CD4-positive, CD25-positive, alpha-beta regulatory T cell (primary cell): ENCODE results near the gene TMPRSS11A. TPM values are rescaled to one million over a fixed set of nuclear protein-coding genes. Genes with fewer than 3 reads are reported as not detected.

Source experiments
- ATAC-seq, 2 donors: fragments of 150-1000 bp; cut with Tn5 transposase; one replicate each; pipeline ENCODE4 v1.10.0; 2021; ENCODE audit warnings: low read depth in 2 of 2, moderate number of reproducible peaks in 2 of 2, moderate library complexity in 1 of 2
- DNase-seq, 3 donors: peaks; one replicate each; pipeline versions ENCODE4 v3.0.0 to v3.0.0-alpha.2; 2012 to 2022; ENCODE audit warnings: mixed read lengths in 1 of 3
- H3K27ac ChIP-seq: one replicate; pipeline ENCODE4 v1.7.0; 2013; ENCODE audit warnings: mild to moderate bottlenecking, low read length; ENCODE audit not compliant: insufficient read depth, poor library complexity, severe bottlenecking
- H3K27me3 ChIP-seq: one replicate; pipeline ENCODE4 v1.7.0; 2013; ENCODE audit warnings: low read length; ENCODE audit not compliant: control insufficient read depth, insufficient read depth
- H3K36me3 ChIP-seq: one replicate; pipeline ENCODE4 v1.7.0; 2013; ENCODE audit warnings: mild to moderate bottlenecking, low read length, moderate library complexity; ENCODE audit not compliant: control insufficient read depth, insufficient read depth
- H3K4me1 ChIP-seq: 2 replicates; pipeline ENCODE4 v1.7.0; 2013; ENCODE audit warnings: mild to moderate bottlenecking, low read length; ENCODE audit not compliant: insufficient read depth, control insufficient read depth, poor library complexity, severe bottlenecking
- H3K4me3 ChIP-seq: one replicate; pipeline ENCODE4 v1.7.0; 2013; ENCODE audit warnings: low read depth, mild to moderate bottlenecking, low read length, moderate library complexity
- H3K9me3 ChIP-seq, 2 experiments: 1 replicate in 1 of 2; 2 replicates in 1 of 2; pipeline ENCODE4 v1.7.0; 2013; ENCODE audit warnings: low read length in 2 of 2, mild to moderate bottlenecking in 1 of 2, moderate library complexity in 1 of 2; ENCODE audit not compliant: control insufficient read depth in 2 of 2
- H3K27ac Mint-ChIP-seq, 3 donors: one replicate each; pipeline ENCODE4 v1.8.0; 2020 to 2022; ENCODE audit warnings: mild to moderate bottlenecking in 3 of 3, mixed read lengths in 3 of 3, moderate library complexity in 2 of 3
- H3K27me3 Mint-ChIP-seq: one replicate; pipeline ENCODE4 v1.8.0; 2022; ENCODE audit warnings: mild to moderate bottlenecking, mixed read lengths
- H3K36me3 Mint-ChIP-seq: one replicate; pipeline ENCODE4 v1.8.0; 2020; ENCODE audit warnings: mixed read lengths
- H3K4me1 Mint-ChIP-seq, 4 donors: one replicate each; pipeline ENCODE4 v1.8.0; 2020 to 2022; ENCODE audit warnings: mixed read lengths in 4 of 4, mild to moderate bottlenecking in 1 of 4
- H3K4me3 Mint-ChIP-seq, 4 donors: one replicate each; pipeline ENCODE4 v1.8.0; 2020 to 2022; ENCODE audit warnings: mild to moderate bottlenecking in 4 of 4, mixed read lengths in 4 of 4, moderate library complexity in 3 of 4
- H3K9me3 Mint-ChIP-seq, 7 donors: one replicate each; pipeline ENCODE4 v1.8.0; 2020 to 2022; ENCODE audit warnings: mixed read lengths in 7 of 7, mild to moderate bottlenecking in 3 of 7, moderate library complexity in 2 of 7
- polyA plus RNA-seq, 4 donors: library from polyadenylated mRNA; unstranded; fragments of 300-500 nt; fragmentation: Illumina TruSeq; gene quantifications; one replicate each; pipeline ENCODE4 v1.2.3, GENCODE V29; 2021
- total RNA-seq: library from RNA; stranded (reverse); gene quantifications from one replicate; pipeline ENCODE4 v1.2.3, GENCODE V29; 2022

TMPRSS11A gene
- total and polyA plus RNA-seq, 5 donors from 2014 or later: not detected

DNA sequence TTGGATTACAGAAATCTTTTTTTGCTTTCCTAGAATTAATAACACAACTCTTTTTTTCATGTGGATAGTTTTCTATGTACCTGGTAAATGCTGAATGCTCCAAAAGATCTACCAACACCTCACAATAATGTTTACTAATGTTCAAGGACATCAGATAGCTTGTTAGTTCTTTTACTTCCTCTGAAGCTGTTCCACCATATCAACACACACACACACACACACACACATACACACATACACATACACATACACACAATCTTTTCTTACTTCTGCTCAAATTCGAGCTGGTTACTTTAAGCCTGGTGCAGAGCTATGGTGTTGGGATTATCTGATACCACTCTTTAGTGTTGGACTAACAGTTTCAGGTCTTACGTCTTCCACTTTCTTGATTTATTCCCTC lies 51.2 kb downstream of the TMPRSS11A start:
- no peak for DNase-seq
- no peaks in the 10 kb centered on the region for H3K36me3 Mint-ChIP-seq
- no peak overlapping the region for H3K4me3 Mint-ChIP-seq
- no peak overlapping the region for H3K4me3 ChIP-seq
- no peak overlapping the region for H3K27ac Mint-ChIP-seq
- no peaks in the 10 kb centered on the region for H3K36me3 ChIP-seq
- ATAC-seq: no peak
- H3K27me3 ChIP-seq: no peaks in the 10 kb centered on the region
- H3K4me1 ChIP-seq: no peaks in the 10 kb centered on the region
- peaks cover 13% of the 10 kb centered on the region for H3K27me3 Mint-ChIP-seq
- H3K4me1 Mint-ChIP-seq: no peaks in the 10 kb centered on the region
- no peaks in the 10 kb centered on the region for H3K9me3 ChIP-seq
- H3K9me3 Mint-ChIP-seq: no peaks in the 10 kb centered on the region
- H3K27ac ChIP-seq: no peak overlapping the region

DNA sequence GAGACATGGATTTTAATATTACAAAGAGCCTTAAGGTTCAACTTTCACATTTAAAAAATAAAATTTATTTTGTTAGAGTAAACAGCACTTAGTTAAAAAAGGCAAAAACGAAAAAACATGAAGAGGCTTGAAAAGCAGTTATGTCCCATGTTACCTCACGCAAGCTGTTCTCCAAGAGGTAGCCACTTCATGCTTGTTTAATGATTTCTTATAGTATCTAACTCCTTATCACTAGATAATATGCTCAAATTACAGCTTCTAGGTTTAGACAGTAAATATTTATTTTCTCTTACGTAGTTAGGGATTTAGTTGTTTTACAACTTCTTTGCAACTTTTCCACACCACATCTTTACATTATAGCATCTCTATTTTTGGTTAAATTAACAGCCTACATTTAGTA lies 51.7 kb downstream of the TMPRSS11A start:
- DNase-seq (no peak), ATAC-seq (no peak)
- Histone ChIP-seq H3K27ac (no peak overlapping the region), H3K4me1 (no peaks in the 10 kb centered on the region), H3K4me3 (no peak overlapping the region), H3K36me3 (no peaks in the 10 kb centered on the region), H3K27me3 (no peaks in the 10 kb centered on the region), H3K9me3 (no peaks in the 10 kb centered on the region)
- no peak overlapping the region for H3K27ac Mint-ChIP-seq
- no peak overlapping the region for H3K4me3 Mint-ChIP-seq
- no peaks in the 10 kb centered on the region for H3K36me3 Mint-ChIP-seq
- H3K27me3 Mint-ChIP-seq: peaks cover 13% of the 10 kb centered on the region
- H3K4me1 Mint-ChIP-seq: no peaks in the 10 kb centered on the region
- H3K9me3 Mint-ChIP-seq: no peaks in the 10 kb centered on the region

DNA sequence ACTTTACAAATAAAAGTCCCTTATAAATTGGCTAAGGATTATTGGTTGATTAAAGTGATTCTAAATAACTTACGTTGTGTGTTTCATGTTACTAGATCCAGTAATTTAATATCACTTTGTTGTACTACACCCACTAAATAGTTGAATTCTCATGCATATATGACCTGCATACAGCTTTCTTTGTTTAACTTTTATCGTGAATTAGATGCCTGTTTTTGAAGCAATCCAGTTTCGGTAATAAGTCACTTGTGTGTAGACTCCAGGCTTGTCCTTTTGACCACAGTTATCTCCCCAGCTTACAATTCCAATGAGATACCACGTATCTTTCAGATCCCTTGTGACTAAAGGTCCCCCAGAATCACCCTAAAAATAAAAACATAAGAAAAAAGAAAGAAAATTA lies 52.2 kb downstream of the TMPRSS11A start:
- H3K27me3 Mint-ChIP-seq: peaks cover 13% of the 10 kb centered on the region
- no peak overlapping the region for H3K4me3 Mint-ChIP-seq
- H3K9me3 Mint-ChIP-seq: peaks cover 0 to under 1% (median 0%) of the 10 kb centered on the region in 7 donors
- H3K9me3 ChIP-seq: no peaks in the 10 kb centered on the region
- no peak overlapping the region for H3K4me3 ChIP-seq
- H3K4me1 ChIP-seq: no peaks in the 10 kb centered on the region
- no peaks in the 10 kb centered on the region for H3K4me1 Mint-ChIP-seq
- no peaks in the 10 kb centered on the region for H3K27me3 ChIP-seq
- H3K27ac Mint-ChIP-seq: no peak overlapping the region
- no peaks in the 10 kb centered on the region for H3K36me3 ChIP-seq
- H3K36me3 Mint-ChIP-seq: no peaks in the 10 kb centered on the region
- H3K27ac ChIP-seq: no peak overlapping the region
- ATAC-seq: no peak
- no peak for DNase-seq

DNA sequence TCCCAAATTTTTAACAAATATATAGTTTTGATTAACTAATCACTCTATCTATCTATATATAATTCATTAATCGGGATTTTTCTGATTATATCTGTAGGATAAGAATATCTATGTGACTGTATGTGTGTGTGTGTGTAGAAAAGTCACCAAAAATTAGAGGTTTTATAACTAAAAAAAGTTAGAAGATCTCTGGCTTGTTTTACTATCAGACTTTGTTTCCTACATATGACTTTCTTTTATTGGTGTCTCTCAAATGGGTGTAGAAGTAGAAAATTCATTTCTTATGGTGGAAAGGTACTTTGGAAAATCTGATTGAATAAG lies 52.7 kb downstream of the TMPRSS11A start:
- ATAC-seq: no peak
- no peaks in the 10 kb centered on the region for H3K36me3 Mint-ChIP-seq

DNA sequence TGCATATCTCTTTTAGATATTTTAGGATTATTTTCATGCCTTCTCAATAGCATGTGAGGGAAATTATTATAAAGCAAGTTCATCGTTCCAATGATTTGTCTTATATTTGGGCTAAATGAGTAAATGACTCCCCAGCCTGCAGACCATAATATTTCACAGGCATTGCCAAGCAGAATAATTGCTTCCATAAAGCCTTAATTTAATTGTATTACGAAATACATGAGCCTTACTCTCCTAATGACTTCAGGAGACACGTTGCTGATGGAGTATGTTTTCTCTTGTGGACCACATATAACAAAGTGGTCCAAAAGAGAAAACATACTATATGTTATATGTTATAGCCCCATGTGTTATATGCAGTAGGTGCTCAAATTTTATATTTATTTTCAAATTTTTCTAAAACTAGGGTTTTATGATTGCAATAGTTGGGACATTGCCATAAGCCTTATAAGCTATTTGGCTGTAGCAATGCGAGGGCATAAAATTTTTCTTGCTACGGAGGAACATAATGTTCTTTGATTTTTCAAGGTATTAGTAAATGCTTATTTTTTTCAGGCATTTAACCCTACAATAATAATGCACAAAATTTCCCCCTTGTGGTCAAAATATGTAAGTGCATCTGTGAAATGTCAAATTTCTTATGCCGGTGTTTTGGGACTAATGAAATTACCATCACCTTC lies 53.2 kb downstream of the TMPRSS11A start:
- no peaks in the 10 kb centered on the region for H3K4me1 Mint-ChIP-seq
- DNase-seq: peak in 2 of 3 donors; percentile 22 to 27

More for the DNA sequence above, 52.7 kb downstream of the TMPRSS11A start:
- Histone ChIP-seq H3K27ac (no peak overlapping the region), H3K27me3 (no peaks in the 10 kb centered on the region), H3K4me3 (no peak overlapping the region), H3K4me1 (no peaks in the 10 kb centered on the region), H3K9me3 (no peaks in the 10 kb centered on the region), H3K36me3 (no peaks in the 10 kb centered on the region)
- no peak for DNase-seq
- no peaks in the 10 kb centered on the region for H3K4me1 Mint-ChIP-seq
- H3K27me3 Mint-ChIP-seq: peaks cover 18% of the 10 kb centered on the region
- H3K4me3 Mint-ChIP-seq: no peak overlapping the region
- peaks cover 0 to 2% (median 0%) of the 10 kb centered on the region in 7 donors for H3K9me3 Mint-ChIP-seq
- H3K27ac Mint-ChIP-seq: no peak overlapping the region

DNA sequence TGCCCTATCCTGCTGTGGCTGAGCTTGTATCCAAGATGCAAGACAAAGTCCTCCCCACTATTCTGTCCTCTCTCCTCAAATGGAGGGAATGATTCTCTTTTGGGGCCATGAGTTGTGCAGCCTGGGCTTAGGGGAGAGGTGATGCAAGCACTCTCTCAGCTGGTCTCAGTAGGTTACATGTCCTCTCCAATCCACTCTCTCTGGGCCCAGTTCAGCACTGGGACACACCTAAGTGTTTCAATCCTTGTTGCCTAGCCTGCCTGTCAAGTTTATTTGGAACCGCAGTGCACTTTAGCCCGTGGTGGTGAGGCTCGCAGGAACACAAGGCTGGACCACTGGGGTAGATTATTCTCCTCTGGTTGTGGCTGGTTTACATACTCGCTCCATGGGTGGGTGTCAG lies 55.6 kb downstream of the TMPRSS11A start:
- Mint-ChIP-seq H3K4me3 (no peak overlapping the region), H3K36me3 (no peaks in the 10 kb centered on the region), H3K27me3 (peaks cover 14% of the 10 kb centered on the region), H3K27ac (no peak overlapping the region), H3K9me3 (peaks cover 0 to 3% (median 0%) of the 10 kb centered on the region in 7 donors), H3K4me1 (no peaks in the 10 kb centered on the region)
- no peak overlapping the region for H3K4me3 ChIP-seq
- H3K27me3 ChIP-seq: no peaks in the 10 kb centered on the region
- DNase-seq: no peak
- no peak overlapping the region for H3K27ac ChIP-seq
- no peaks in the 10 kb centered on the region for H3K9me3 ChIP-seq
- H3K36me3 ChIP-seq: no peaks in the 10 kb centered on the region
- ATAC-seq: no peak
- H3K4me1 ChIP-seq: no peaks in the 10 kb centered on the region

More for the DNA sequence above, 53.2 kb downstream of the TMPRSS11A start:
- Mint-ChIP-seq H3K36me3 (no peaks in the 10 kb centered on the region), H3K4me3 (no peak overlapping the region), H3K27ac (no peak overlapping the region), H3K27me3 (peaks cover 22% of the 10 kb centered on the region), H3K9me3 (peaks cover 0 to 2% (median 0%) of the 10 kb centered on the region in 7 donors)
- no peak for ATAC-seq
- Histone ChIP-seq H3K4me3 (no peak overlapping the region), H3K27ac (no peak overlapping the region), H3K27me3 (no peaks in the 10 kb centered on the region), H3K36me3 (no peaks in the 10 kb centered on the region), H3K9me3 (no peaks in the 10 kb centered on the region), H3K4me1 (no peaks in the 10 kb centered on the region)

DNA sequence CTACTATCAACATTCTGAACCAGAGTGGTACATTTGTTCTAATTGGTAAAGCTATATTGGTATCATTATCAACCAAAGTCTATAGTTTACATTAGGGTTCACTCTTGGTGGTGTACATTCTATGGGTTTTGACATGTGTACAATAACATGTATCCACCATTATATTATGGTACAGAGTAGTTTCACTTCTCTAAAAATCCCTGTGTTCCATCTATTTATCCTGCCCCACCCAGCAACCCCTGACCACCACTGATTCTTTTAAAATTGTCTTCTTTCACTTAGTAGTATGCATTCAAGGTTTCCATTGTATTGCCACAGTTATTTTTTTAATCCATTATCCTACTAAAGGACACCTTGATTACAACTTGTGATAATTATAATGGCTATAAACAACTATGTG lies 64.2 kb downstream of the TMPRSS11A start:
- Histone ChIP-seq H3K27ac (no peak overlapping the region), H3K27me3 (no peaks in the 10 kb centered on the region), H3K9me3 (no peaks in the 10 kb centered on the region), H3K36me3 (no peaks in the 10 kb centered on the region), H3K4me3 (no peak overlapping the region), H3K4me1 (no peaks in the 10 kb centered on the region)
- H3K27ac Mint-ChIP-seq: no peak overlapping the region
- H3K4me1 Mint-ChIP-seq: no peaks in the 10 kb centered on the region
- ATAC-seq (no peak), DNase-seq (no peak)
- H3K9me3 Mint-ChIP-seq: peaks cover 0 to 1% (median 0%) of the 10 kb centered on the region in 7 donors
- H3K27me3 Mint-ChIP-seq: peaks cover 5% of the 10 kb centered on the region
- H3K4me3 Mint-ChIP-seq: no peak overlapping the region
- no peaks in the 10 kb centered on the region for H3K36me3 Mint-ChIP-seq

DNA sequence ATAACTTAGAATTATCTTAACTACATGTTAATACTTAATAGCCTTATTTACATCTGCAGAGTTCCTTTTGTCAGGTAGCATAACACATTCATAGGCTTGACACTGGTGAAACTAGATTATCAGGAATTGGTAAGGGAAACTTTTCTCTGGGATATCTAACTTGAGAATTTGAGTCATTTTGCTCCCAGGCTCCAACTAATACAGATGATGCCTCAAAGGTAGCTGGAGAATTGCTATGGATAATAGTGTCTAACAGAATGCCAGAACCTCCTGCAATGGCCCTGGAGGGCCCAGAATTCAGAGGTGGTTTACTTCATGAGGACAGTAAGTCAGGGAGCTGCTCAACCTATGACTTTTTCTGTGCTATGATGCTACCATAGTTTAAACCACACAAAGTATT lies 65.6 kb downstream of the TMPRSS11A start:
- peaks cover under 1% of the 10 kb centered on the region for H3K27me3 Mint-ChIP-seq

More for the DNA sequence above, 65.6 kb downstream of the TMPRSS11A start:
- ATAC-seq (no peak), DNase-seq (no peak)
- no peak overlapping the region for H3K4me3 Mint-ChIP-seq
- Histone ChIP-seq H3K27me3 (no peaks in the 10 kb centered on the region), H3K4me1 (no peaks in the 10 kb centered on the region), H3K36me3 (no peaks in the 10 kb centered on the region), H3K27ac (no peak overlapping the region), H3K9me3 (no peaks in the 10 kb centered on the region), H3K4me3 (no peak overlapping the region)
- H3K9me3 Mint-ChIP-seq: no peaks in the 10 kb centered on the region
- H3K4me1 Mint-ChIP-seq: no peaks in the 10 kb centered on the region
- H3K27ac Mint-ChIP-seq: no peak overlapping the region
- H3K36me3 Mint-ChIP-seq: no peaks in the 10 kb centered on the region
